ENCODE results near the gene MCUB.

DNA sequence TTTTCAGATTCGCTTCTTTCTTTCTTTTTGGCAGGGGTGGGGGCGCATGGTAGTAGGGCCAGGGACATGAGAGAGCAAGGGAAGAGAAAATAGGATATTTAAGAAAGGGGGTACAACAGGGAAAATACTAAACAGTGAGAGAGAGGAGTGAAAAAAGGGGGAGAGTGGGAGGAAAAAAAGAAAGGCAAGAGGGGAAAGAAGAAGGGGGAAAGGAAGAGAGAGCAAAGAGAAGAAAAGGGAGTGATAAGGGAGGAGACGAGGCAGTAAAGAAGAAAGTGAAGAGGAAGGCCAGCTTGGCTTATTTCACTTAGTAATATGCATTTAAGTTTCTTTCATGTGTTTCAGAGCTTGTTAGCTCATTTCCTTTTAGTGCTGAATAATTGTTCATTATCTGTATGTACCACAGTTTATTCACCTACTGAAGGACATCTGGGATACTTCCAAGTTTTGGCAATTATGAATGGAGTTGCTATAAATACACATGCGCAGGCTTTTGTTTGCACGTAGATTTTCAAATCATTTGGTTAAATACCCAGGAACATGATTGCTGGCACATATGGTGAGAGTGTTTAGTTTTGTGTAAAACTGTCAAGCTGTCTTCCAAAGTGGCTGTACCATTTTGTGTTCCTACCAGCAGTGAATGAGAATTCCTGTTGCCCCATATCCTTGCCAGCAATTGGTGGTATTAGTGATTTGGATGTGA is 105.9 kb downstream of the MCUB start:
- TF ChIP-seq, protein P1, sequence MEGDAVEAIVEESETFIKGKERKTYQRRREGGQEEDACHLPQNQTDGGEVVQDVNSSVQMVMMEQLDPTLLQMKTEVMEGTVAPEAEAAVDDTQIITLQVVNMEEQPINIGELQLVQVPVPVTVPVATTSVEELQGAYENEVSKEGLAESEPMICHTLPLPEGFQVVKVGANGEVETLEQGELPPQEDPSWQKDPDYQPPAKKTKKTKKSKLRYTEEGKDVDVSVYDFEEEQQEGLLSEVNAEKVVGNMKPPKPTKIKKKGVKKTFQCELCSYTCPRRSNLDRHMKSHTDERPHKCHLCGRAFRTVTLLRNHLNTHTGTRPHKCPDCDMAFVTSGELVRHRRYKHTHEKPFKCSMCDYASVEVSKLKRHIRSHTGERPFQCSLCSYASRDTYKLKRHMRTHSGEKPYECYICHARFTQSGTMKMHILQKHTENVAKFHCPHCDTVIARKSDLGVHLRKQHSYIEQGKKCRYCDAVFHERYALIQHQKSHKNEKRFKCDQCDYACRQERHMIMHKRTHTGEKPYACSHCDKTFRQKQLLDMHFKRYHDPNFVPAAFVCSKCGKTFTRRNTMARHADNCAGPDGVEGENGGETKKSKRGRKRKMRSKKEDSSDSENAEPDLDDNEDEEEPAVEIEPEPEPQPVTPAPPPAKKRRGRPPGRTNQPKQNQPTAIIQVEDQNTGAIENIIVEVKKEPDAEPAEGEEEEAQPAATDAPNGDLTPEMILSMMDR (IDR thresholded peaks at IDR 0.05; ENCODE audit: low read length) = no peak
- no peak for TF ChIP-seq EZH2 (optimal IDR thresholded peaks at IDR 0.05; ENCODE audit: low read depth, low read length)
